SK-N-SH (cell line): ENCODE data around the gene OPCML.

Source experiments
- FOXJ3 ChIP-seq: sonication (generic); formaldehyde crosslinking; IDR thresholded peaks from 2 replicates; pipeline ENCODE4 v1.5.1; 2020; ENCODE audit warnings: mild to moderate bottlenecking, missing genetic modification reagents
- TF ChIP-seq, protein P1 (sequence below): fragments of 200-600 bp; sonication (generic); IDR thresholded peaks from 2 replicates; pipeline ENCODE4 v1.6.1; 2017; ENCODE audit warnings: antibody characterized with exemption, mild to moderate bottlenecking, moderate library complexity
- TF ChIP-seq, protein P2 (sequence below): IDR thresholded peaks from 2 replicates; pipeline ENCODE4 v1.4.0; 2012; ENCODE audit warnings: low read depth

DNA sequence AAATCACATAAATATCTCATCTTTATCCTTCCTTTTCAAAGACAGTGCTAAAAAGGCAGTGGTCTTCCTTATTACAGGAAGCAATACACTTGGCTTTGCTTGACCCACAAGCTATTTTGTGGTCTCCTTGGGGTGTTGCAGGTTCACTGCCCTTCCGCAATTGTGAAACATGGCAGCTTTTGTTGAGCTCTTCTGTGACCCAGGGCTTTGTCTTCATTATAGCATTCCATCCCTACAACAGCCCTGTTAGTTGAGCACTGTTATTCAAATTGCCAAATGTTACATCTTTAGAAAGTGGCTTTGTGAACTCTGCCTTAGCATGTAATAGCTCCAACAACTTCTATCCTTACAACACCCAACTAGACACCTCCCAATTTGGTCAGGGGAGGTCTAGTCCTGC, 107.1 kb downstream of the OPCML start:
- TF ChIP-seq, protein P1, sequence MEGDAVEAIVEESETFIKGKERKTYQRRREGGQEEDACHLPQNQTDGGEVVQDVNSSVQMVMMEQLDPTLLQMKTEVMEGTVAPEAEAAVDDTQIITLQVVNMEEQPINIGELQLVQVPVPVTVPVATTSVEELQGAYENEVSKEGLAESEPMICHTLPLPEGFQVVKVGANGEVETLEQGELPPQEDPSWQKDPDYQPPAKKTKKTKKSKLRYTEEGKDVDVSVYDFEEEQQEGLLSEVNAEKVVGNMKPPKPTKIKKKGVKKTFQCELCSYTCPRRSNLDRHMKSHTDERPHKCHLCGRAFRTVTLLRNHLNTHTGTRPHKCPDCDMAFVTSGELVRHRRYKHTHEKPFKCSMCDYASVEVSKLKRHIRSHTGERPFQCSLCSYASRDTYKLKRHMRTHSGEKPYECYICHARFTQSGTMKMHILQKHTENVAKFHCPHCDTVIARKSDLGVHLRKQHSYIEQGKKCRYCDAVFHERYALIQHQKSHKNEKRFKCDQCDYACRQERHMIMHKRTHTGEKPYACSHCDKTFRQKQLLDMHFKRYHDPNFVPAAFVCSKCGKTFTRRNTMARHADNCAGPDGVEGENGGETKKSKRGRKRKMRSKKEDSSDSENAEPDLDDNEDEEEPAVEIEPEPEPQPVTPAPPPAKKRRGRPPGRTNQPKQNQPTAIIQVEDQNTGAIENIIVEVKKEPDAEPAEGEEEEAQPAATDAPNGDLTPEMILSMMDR = no peak
- TF ChIP-seq FOXJ3 (CRISPR knock-in tag) = no peak
- TF ChIP-seq, protein P2, sequence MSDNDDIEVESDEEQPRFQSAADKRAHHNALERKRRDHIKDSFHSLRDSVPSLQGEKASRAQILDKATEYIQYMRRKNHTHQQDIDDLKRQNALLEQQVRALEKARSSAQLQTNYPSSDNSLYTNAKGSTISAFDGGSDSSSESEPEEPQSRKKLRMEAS = no peak
